NCI-H1092 (cell line): Measurements from ENCODE around the gene MAGI2.

Source experiments
- DNase-seq: peaks from one replicate; lab custom pipeline; 2025; lab: John Stamatoyannopoulos, UW

MAGI2 gene

DNA sequence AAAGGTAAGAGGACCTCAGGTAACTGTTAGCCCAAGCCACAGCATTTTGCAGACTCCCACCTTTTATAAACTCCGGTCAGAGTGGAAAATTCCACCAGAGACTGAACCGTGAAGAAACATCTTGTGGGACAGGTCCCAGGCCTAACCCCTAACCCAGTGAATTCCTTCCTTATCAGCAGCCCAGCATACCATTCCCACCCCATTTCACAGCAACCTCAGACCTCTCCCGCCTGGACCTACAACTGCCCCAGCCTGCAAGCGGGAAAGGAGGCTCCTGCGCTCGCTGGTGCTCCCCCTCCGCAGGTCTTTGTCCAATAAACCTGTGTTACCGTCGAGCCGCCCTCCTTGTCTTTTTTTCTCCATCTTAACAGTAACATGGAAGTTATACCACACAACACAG, 736.6 kb downstream of the MAGI2 start:
- no peak for DNase-seq

DNA sequence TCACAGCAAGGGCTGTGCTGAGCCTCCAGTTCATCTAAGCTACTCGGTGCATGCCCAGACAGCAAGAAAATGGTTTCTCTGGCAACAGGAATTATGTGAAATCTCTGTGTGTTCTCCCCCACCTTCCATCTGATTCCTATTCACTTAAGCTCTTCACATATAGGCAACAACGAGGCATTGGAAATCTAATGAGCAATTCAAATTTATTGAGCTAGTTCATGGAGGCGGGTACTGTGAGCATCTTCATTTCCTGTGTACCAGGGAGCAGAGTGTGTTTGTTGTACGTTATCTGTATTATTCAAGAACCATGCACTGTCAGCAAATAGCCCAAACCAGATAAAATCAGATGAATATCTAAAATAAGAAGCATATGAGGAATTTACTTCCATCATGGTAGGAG, 739.1 kb downstream of the MAGI2 start:
- DNase-seq = no peak

DNA sequence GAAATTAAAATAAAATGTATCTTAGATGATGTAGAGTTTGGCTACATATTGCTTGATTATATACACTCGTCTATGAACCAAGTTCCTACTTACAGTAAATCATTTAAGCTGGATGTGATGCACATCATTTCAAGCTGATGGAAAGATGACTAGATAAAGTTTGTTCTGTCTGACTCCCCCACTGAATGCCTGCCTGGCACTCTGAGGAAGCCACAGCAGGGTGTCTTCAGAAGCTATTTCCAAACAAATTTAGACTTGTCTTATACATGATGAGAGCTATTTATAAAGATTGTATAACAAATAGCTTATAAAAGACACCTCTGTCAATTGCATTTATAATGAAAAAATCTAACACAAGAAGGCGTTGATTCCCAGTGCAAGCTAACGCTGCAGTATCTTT, 741.4 kb downstream of the MAGI2 start:
- no peak for DNase-seq

DNA sequence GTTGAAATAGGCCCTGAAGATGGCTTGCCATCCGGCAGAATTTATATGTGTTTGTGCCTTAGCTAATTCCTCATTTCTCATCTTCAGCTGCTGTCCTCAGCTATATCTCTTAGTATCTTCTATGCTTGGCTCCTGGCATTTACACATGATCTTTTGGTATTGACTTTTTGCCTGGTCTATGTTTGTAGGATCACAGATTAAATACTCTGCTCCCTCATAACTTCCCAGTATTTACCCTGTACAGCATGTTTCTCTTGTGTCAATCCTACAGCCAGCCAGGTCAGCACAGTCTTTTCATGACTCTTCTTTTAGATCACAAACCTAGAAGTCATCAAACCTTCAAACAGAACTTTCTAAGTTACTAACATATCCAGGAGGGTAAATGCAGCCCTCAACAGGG, 743.8 kb downstream of the MAGI2 start:
- DNase-seq = no peak

DNA sequence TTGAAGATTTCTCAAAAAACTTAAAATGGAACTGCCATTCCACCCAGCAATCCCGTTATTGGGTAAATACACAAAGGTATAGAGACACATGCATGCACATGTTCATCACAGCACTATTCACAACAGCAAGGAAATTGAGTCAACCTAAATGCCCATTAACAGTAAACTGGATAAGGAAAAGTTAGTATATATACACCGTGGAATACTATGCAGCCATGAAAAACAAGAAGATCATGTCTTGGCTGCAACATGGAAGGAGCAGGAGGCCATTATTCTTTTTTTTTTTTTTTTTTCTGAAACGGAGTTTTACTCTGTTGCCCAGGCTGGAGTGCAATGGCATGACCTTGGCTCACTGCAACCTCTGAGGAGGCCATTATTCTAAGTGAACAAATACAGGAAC, 749.0 kb downstream of the MAGI2 start:
- no peak for DNase-seq

DNA sequence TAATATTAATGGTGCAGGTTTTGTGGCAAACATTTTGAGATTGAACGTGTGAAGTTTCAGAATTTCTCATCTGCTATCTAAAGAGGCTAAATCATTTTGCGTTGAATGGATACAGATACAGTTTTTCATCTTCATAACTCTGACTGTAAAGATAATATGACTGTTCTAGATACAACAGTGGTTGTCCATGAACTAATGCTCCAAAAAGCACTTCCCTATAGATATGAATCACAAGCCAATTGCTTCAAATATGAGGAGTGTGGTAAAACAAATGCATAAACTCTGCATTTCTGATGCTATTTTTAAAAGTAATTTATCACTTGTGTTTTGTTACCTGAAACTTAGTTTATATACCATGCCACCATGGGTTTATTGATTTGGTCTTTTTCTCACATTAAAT, 750.1 kb downstream of the MAGI2 start:
- no peak for DNase-seq

DNA sequence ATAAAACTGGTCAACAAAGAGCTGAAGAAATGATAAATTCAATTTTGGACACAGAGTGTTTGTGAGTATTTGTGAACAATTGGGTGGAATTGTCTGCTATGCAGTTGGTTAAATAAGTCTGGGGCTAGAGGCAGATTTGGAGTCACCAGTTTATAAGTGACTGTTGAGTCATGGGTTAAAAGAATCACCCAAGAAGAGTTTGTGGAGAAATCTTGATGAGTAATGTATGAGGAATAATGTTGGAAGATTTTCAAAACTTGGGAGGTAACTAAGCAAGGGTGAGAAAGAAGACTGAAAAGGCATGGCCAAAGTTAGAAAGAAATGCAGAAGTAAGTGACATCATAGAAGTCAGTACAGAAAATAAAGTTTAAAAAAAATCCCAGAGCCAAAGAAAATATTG, 750.7 kb downstream of the MAGI2 start:
- no peak for DNase-seq

- DNase-seq = no peak
Measured at GRCh38 chr7:78695826-78696225, 757.6 kb downstream of the MAGI2 start.

GRCh38 chr7:78691584-78691983, 761.9 kb downstream of the MAGI2 start:
- no peak for DNase-seq

GRCh38 chr7:78690174-78690573, 763.3 kb downstream of the MAGI2 start:
- DNase-seq = no peak

- DNase-seq = no peak
Measured at GRCh38 chr7:78688376-78688775, 765.1 kb downstream of the MAGI2 start.

DNA sequence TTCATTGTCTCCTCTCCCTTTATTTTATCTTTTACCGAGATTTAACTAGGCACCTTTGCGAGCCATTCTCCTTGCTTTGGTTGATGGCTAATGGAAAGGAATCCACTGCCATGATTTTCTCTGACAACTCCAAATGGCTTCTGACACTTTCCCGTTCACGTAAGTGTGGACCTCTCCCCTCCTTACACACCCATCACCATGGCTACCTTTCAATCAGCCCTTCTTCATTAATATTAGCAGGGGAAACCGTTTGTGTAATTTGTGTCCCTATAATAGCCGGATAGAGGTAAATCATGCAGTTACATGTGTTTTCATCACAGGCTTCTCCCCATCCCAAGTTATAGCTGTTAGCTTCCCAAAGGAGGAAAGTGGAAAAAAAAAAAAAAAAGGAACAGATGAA, 767.3 kb downstream of the MAGI2 start:
- no peak for DNase-seq

DNA sequence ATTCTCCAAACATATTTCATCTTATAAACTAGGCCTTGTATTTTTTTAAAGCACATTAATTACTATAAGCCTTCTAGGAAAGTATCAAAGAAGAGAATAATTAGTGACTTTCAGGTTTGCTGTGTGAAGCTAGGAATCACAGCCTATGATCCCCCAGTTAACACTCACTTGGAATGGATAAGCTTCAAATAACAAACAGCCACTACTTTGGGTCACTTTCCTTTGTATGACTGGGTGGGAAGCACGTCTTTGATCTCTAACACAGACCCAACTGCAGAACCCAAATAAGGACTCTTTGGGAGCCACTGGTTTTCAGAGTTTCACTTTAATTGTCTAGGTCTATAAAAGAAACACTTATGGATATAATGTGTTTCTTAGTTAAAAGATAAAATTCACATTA, 769.3 kb downstream of the MAGI2 start:
- no peak for DNase-seq

DNA sequence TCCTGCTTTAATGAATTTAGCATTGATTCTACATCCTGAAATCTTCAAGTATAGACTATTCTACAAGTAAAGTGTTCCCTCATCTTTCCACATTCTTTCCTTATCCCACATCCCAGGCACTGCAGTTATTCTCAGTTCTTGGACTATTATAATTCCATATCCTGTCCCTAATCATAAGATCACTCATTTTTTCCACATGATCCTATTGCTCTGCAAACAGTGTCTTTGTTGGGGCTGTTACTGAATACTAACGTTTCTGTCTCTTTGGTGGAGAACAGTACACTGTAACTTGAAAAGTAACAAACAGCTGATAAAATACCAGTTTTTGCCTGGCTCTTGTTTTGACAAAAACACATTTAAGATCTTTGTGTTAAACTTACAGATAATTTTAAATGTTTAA, 769.9 kb downstream of the MAGI2 start:
- DNase-seq = no peak

DNA sequence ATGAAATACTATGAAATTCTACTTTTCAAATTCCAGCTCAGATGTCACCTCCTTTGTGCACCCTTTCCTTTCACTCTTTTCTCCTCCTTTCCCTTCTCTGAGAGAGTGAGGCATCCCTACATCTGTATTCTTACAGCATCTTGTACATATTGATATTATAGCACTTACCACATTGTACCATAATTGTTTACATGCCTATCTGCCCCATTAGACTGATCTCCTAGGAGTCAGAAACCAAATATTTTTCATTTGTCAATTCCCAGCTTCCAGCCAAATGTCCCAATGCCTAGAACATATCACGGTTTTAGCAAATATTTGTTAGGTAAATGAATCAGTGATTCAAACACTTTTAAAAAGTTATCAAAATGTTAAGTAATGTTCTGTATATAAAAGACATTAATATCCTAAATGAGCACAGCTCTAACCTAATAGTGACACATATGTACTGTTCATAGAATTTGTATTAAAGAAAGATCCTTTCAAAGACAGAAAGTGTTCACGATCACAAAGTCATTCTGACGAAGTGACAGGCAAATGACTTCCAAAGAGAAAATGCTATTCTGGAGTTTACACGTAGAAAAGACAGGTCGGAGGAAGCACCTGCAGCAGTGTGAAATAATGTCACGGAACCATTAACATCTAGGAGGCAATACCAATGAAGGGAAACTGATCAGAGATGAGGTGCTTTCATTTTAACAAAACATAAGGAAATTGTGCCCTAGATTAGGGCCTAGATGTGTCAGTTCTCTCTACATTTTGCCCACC, 774.2 kb downstream of the MAGI2 start:
- DNase-seq = no peak

DNA sequence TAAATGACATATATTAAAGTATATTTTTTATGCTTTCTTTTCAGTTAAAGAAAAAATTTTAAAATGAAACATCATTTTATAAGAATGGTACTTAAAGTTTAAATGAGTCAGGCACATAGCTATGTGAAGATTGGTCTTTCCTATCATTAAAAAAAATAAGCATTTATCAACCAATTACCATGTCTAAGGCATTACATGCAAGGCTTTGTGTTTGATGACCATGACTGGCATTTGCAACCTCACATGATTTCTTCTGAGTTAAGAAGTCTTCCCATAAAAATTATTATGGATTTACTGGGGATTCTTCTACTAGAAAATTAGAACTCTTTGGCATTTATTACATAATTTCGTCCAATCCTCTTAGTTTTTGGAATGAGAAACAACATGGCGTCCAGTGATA, 776.1 kb downstream of the MAGI2 start:
- no peak for DNase-seq

- no peak for DNase-seq
Measured at GRCh38 chr7:78675511-78675910, 778.0 kb downstream of the MAGI2 start.

- DNase-seq = no peak
Measured at GRCh38 chr7:78673272-78673671, 780.2 kb downstream of the MAGI2 start.

DNA sequence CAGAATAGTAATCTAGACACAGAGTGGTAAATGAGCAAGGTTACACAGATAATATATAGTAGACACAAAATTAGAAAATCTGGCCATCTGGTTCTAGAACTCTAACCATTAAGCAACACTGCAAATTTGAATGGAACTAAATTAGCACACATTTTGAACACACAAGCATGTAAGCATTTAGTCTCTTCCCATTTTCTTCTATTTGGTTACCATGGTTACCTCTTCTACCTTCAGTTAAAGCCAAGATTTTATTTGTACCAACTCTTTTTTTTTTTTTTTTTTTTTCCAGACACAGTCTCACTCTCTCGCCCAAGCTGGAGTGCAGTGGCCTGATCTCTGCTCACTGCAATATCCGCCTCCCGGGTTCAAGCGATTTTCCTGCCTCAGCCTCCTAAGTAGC, 790.5 kb downstream of the MAGI2 start:
- no peak for DNase-seq

DNA sequence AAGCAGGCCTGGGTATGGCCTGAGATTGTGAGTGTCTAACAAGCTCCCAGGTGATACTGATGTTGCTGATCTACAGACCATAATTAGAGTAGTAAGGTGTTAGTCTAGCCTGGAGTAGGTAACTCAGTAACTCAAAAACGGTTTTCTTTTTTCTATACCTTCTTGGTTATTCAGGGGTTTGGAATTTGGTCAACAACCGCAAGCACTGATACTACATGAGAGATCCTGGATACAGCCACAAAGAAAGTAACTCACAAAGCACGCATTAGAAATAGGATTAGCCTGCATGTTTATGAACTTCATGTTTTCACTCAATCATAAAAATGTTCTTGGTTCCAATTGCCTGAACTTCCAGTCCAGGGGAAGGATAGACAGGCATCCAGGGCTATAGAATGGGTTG, 803.5 kb downstream of the MAGI2 start:
- no peak for DNase-seq

GRCh38 chr7:78649236-78649635, 804.2 kb downstream of the MAGI2 start:
- DNase-seq = no peak

DNA sequence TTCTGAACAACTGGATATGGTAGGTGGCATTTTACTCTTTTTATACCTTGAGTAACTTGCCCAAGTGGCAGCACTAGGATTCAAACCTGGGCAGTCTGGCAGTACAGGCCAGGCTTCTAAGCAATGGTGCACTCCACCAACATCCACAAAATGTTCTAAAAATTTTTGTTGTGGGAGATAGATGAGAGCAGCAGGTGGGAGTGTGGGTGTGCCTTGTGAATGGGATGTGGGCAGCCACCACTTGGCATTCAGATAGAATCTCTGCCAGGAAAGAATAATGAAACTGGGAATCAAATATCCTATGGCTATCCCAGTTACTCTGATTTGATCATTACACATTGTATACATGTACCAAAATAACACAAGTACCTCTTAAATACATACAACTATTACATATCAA, 810.7 kb downstream of the MAGI2 start:
- DNase-seq = no peak

DNA sequence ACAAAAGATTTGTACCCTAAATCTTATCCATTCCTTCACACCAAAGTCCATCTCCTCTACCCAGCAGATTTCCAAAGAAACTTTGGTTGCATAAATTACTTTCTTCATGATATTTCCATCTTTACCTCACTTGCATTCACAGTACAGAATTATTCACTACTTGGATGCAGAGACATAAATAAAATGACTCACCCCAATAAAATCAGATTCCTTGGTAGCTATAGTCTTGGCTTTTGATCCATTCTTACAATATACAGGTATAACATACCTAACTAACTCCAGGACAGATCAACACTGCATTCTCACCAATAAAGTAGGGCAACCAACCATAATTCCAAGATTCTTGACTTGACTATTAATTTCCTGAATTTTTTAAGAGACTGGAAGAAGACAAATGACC, 815.1 kb downstream of the MAGI2 start:
- DNase-seq = no peak

GRCh38 chr7:78636727-78637126, 816.7 kb downstream of the MAGI2 start:
- DNase-seq = no peak
